GM23338 (cell line): ENCODE results near the gene SQSTM1. TPM values are rescaled to one million over a fixed set of nuclear protein-coding genes. Genes with fewer than 3 reads are reported as not detected.

Experiments
- ATAC-seq: fragments of 200-7000 bp; cut with Tn5 transposase; 3 replicates; pipeline ENCODE4 v1.9.1; 2020
- DNase-seq: peaks from one replicate; pipeline ENCODE4 v3.0.0-alpha.2; 2015; ENCODE audit warnings: low spot score
- H2AFZ ChIP-seq: fragments of 200-600 bp; sonication (generic); 2 replicates; pipeline ENCODE4 v1.8.0; 2016; ENCODE audit warnings: antibody characterized with exemption, mild to moderate bottlenecking, moderate library complexity
- H3F3A ChIP-seq: fragments of 200-600 bp; sonication (generic); replicated peaks from 2 replicates; pipeline ENCODE4 v1.8.0; 2017; ENCODE audit warnings: antibody characterized with exemption, mixed run types, low read depth
- H3K27ac ChIP-seq: fragments of 200-600 bp; sonication (generic); 2 replicates; pipeline ENCODE4 v1.6.1; 2016; ENCODE audit warnings: low read depth
- H3K27me3 ChIP-seq: fragments of 200-600 bp; sonication (generic); 2 replicates; pipeline ENCODE4 v1.8.0; 2016; ENCODE audit warnings: mild to moderate bottlenecking, mixed run types, moderate library complexity; ENCODE audit not compliant: insufficient read depth
- H3K36me3 ChIP-seq: fragments of 200-600 bp; sonication (generic); 2 replicates; pipeline ENCODE4 v1.8.0; 2016; ENCODE audit warnings: mild to moderate bottlenecking; ENCODE audit not compliant: insufficient read depth
- H3K4me1 ChIP-seq: fragments of 200-600 bp; sonication (generic); 2 replicates; pipeline ENCODE4 v1.8.0; 2016; ENCODE audit warnings: mild to moderate bottlenecking, moderate library complexity; ENCODE audit not compliant: insufficient read depth
- H3K4me2 ChIP-seq: fragments of 200-600 bp; sonication (generic); 2 replicates; pipeline ENCODE4 v1.7.1; 2017; ENCODE audit warnings: mixed run types
- H3K4me3 ChIP-seq: fragments of 200-600 bp; sonication (generic); 2 replicates; pipeline ENCODE4 v1.6.1; 2016; ENCODE audit warnings: mixed run types
- H3K79me2 ChIP-seq: fragments of 200-600 bp; sonication (generic); replicated peaks from 2 replicates; pipeline ENCODE4 v1.8.0; 2017; ENCODE audit warnings: mild to moderate bottlenecking; ENCODE audit not compliant: insufficient read depth
- H3K9me2 ChIP-seq: fragments of 200-600 bp; sonication (generic); 2 replicates; pipeline ENCODE4 v1.8.0; 2017; ENCODE audit not compliant: insufficient read depth
- H4K20me1 ChIP-seq: fragments of 200-600 bp; sonication (generic); replicated peaks from 2 replicates; pipeline ENCODE4 v1.8.0; 2017; ENCODE audit warnings: mild to moderate bottlenecking; ENCODE audit not compliant: insufficient read depth
- H3K27ac Mint-ChIP-seq: 2 replicates; pipeline ENCODE4 v1.8.0; 2020; ENCODE audit warnings: inconsistent platforms, mild to moderate bottlenecking, moderate library complexity, mixed read lengths
- H3K27me3 Mint-ChIP-seq: 3 replicates; pipeline ENCODE4 v1.8.0; 2022; ENCODE audit warnings: low read depth, mild to moderate bottlenecking, moderate library complexity, mixed read lengths, inconsistent platforms; ENCODE audit not compliant: insufficient read depth, poor library complexity
- H3K36me3 Mint-ChIP-seq: 3 replicates; pipeline ENCODE4 v1.8.0; 2021; ENCODE audit warnings: low read depth, mild to moderate bottlenecking, inconsistent platforms, moderate library complexity, mixed read lengths
- H3K4me1 Mint-ChIP-seq: 3 replicates; pipeline ENCODE4 v1.8.0; 2020; ENCODE audit warnings: mild to moderate bottlenecking, inconsistent platforms, mixed read lengths
- H3K4me3 Mint-ChIP-seq: 3 replicates; pipeline ENCODE4 v1.8.0; 2021; ENCODE audit warnings: moderate library complexity, mild to moderate bottlenecking, inconsistent platforms, mixed read lengths
- H3K9me3 Mint-ChIP-seq: 3 replicates; pipeline ENCODE4 v1.8.0; 2020; ENCODE audit warnings: moderate library complexity, mild to moderate bottlenecking, inconsistent platforms, mixed read lengths
- CREB1 ChIP-seq: fragments of 250-450 bp; sonication (Bioruptor Pico); IDR thresholded peaks from 2 replicates; pipeline ENCODE4 v1.5.0; 2020; ENCODE audit warnings: low read depth, mild to moderate bottlenecking, moderate library complexity
- EZH2 ChIP-seq: fragments of 200-600 bp; sonication (generic); IDR thresholded peaks from one replicate; pipeline ENCODE4 v1.8.0; 2017; ENCODE audit warnings: antibody characterized with exemption, mild to moderate bottlenecking, low read depth; ENCODE audit not compliant: unreplicated experiment
- POLR2AphosphoS5 ChIP-seq: IDR thresholded peaks from 2 replicates; pipeline ENCODE4 v1.6.1; 2016; ENCODE audit warnings: antibody characterized with exemption, low read depth
- STAT1 ChIP-seq: IDR thresholded peaks from one replicate; pipeline ENCODE4 v1.6.1; 2016; ENCODE audit warnings: antibody characterized with exemption; ENCODE audit not compliant: unreplicated experiment
- ZNF114 ChIP-seq: fragments of 250-450 bp; sonication (Bioruptor Pico); IDR thresholded peaks from 2 replicates; pipeline ENCODE4 v1.5.0; 2020; ENCODE audit warnings: mild to moderate bottlenecking, moderate library complexity
- ZNF331 ChIP-seq: fragments of 250-450 bp; sonication (Bioruptor Pico); IDR thresholded peaks from 2 replicates; pipeline ENCODE4 v1.5.0; 2020; ENCODE audit warnings: low read depth, mild to moderate bottlenecking, moderate library complexity
- polyA plus RNA-seq: library from polyadenylated mRNA; unstranded; fragments of >200 nt; fragmentation: Nextera tagmentation; extraction: Ambion mirVana; gene quantifications from 2 replicates; pipeline ENCODE4 v1.2.1, GENCODE V29; 2016
- total RNA-seq: library from RNA; depleted of rRNA; stranded (reverse); fragments of >200 nt; shearing (Covaris generic); gene quantifications from 2 replicates; pipeline ENCODE4 v1.2.3, GENCODE V29; 2014
- TF ChIP-seq, protein P1 (sequence below): fragments of 250-450 bp; sonication (Bioruptor Pico); IDR thresholded peaks from 2 replicates; pipeline ENCODE4 v1.5.0; 2020; ENCODE audit warnings: mild to moderate bottlenecking, moderate library complexity
- TF ChIP-seq, protein P2 (sequence below): IDR thresholded peaks from 2 replicates; pipeline ENCODE4 v1.6.1; 2016; ENCODE audit warnings: antibody characterized with exemption
- TF ChIP-seq, protein P3 (sequence below), 2 experiments: fragments of 200-600 bp in 1 of 2; sonication (generic) in 1 of 2; conservative IDR thresholded peaks; 2 replicates each; pipeline versions ENCODE4 v1.5.1 to v1.6.1; 2016 to 2017; ENCODE audit warnings: antibody characterized with exemption in 2 of 2, low read depth in 2 of 2, mild to moderate bottlenecking in 2 of 2, moderate library complexity in 1 of 2
- TF ChIP-seq, protein P4 (sequence below): IDR thresholded peaks from one replicate; pipeline ENCODE4 v1.6.1; 2018; ENCODE audit warnings: antibody characterized with exemption; ENCODE audit not compliant: unreplicated experiment

Gene SQSTM1
- total and polyA plus RNA-seq, 2 experiments from 2014 or later: 58.0 to 92.6 TPM

DNA sequence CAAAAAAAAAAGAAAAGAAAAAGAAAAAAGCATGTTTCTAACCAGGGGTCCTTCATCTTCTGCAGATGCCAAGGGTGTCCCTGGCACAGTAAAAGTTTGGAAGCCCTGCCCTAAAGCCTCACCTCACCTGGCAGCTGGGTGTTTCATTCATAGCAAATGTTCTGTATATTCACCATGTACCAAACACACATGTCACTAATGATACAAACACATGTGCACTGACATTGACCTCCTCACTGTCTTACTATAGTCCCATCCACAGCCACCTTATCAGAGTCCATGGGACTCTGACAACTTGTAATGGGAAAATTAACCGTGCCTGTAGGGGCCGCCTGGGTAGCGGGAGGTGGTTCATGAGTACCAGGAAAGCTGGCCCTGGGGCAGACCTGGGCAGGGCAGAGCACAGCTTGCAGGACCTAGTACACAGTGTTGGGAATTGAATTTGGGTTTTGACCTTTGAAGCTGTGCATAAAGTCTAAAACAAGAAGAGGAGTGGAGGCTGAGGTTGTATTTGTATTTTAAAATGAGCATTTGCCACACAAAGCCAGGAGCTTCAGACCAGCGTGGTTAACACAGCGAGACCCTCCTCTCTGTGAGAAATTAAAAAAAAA is 7.6 kb upstream of the SQSTM1 start (continued):
- TF ChIP-seq, protein P1, sequence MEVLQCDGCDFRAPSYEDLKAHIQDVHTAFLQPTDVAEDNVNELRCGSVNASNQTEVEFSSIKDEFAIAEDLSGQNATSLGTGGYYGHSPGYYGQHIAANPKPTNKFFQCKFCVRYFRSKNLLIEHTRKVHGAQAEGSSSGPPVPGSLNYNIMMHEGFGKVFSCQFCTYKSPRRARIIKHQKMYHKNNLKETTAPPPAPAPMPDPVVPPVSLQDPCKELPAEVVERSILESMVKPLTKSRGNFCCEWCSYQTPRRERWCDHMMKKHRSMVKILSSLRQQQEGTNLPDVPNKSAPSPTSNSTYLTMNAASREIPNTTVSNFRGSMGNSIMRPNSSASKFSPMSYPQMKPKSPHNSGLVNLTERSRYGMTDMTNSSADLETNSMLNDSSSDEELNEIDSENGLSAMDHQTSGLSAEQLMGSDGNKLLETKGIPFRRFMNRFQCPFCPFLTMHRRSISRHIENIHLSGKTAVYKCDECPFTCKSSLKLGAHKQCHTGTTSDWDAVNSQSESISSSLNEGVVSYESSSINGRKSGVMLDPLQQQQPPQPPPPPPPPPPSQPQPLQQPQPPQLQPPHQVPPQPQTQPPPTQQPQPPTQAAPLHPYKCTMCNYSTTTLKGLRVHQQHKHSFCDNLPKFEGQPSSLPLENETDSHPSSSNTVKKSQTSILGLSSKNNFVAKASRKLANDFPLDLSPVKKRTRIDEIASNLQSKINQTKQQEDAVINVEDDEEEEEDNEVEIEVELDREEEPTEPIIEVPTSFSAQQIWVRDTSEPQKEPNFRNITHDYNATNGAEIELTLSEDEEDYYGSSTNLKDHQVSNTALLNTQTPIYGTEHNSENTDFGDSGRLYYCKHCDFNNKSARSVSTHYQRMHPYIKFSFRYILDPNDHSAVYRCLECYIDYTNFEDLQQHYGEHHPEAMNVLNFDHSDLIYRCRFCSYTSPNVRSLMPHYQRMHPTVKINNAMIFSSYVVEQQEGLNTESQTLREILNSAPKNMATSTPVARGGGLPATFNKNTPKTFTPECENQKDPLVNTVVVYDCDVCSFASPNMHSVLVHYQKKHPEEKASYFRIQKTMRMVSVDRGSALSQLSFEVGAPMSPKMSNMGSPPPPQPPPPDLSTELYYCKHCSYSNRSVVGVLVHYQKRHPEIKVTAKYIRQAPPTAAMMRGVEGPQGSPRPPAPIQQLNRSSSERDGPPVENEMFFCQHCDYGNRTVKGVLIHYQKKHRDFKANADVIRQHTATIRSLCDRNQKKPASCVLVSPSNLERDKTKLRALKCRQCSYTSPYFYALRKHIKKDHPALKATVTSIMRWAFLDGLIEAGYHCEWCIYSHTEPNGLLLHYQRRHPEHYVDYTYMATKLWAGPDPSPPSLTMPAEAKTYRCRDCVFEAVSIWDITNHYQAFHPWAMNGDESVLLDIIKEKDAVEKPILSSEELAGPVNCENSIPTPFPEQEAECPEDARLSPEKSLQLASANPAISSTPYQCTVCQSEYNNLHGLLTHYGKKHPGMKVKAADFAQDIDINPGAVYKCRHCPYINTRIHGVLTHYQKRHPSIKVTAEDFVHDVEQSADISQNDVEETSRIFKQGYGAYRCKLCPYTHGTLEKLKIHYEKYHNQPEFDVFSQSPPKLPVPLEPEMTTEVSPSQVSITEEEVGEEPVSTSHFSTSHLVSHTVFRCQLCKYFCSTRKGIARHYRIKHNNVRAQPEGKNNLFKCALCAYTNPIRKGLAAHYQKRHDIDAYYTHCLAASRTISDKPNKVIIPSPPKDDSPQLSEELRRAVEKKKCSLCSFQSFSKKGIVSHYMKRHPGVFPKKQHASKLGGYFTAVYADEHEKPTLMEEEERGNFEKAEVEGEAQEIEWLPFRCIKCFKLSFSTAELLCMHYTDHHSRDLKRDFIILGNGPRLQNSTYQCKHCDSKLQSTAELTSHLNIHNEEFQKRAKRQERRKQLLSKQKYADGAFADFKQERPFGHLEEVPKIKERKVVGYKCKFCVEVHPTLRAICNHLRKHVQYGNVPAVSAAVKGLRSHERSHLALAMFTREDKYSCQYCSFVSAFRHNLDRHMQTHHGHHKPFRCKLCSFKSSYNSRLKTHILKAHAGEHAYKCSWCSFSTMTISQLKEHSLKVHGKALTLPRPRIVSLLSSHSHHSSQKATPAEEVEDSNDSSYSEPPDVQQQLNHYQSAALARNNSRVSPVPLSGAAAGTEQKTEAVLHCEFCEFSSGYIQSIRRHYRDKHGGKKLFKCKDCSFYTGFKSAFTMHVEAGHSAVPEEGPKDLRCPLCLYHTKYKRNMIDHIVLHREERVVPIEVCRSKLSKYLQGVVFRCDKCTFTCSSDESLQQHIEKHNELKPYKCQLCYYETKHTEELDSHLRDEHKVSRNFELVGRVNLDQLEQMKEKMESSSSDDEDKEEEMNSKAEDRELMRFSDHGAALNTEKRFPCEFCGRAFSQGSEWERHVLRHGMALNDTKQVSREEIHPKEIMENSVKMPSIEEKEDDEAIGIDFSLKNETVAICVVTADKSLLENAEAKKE (CRISPR knock-in tag): no peak
- TF ChIP-seq ZNF114 (CRISPR knock-in tag) (no peak), CREB1 (no peak), STAT1 (no peak)
- TF ChIP-seq, protein P2, sequence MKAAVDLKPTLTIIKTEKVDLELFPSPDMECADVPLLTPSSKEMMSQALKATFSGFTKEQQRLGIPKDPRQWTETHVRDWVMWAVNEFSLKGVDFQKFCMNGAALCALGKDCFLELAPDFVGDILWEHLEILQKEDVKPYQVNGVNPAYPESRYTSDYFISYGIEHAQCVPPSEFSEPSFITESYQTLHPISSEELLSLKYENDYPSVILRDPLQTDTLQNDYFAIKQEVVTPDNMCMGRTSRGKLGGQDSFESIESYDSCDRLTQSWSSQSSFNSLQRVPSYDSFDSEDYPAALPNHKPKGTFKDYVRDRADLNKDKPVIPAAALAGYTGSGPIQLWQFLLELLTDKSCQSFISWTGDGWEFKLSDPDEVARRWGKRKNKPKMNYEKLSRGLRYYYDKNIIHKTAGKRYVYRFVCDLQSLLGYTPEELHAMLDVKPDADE: no peak

DNA sequence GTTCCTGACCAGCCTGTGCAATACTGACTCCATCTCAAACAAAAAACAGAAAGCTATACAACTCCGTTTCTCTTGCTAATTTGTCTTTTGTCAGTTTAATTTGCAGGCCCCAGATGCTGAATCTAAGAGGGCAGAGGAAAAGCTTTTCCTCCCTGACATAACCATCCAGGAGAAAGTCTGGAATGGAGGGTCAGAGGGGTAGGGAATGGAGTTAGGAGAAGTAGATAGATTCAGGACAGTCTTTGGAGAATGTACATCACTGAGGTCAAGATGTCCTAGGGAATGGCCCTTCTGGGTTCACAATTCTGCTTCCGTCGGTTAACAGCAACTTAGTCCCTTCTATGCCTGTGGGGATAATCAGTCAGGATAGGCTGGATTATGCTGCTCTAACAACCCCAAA is 6.6 kb upstream of the SQSTM1 start:
- DNase-seq: no peak
- H3K27ac Mint-ChIP-seq: no peak overlapping the region
- no peak overlapping the region for H3K4me3 ChIP-seq
- H3K4me2 ChIP-seq: no peak overlapping the region
- H4K20me1 ChIP-seq: no peaks in the 10 kb centered on the region; the same call in 1 of the 2 replicates
- H3K27me3 Mint-ChIP-seq: peaks cover 26% of the 10 kb centered on the region
- no peaks in the 10 kb centered on the region for H3K79me2 ChIP-seq
- peaks cover 20% of the 10 kb centered on the region for H3K4me1 ChIP-seq
- peaks cover 25% of the 10 kb centered on the region for H3K4me1 Mint-ChIP-seq
- no peak for ATAC-seq
- H3K27me3 ChIP-seq: peaks cover 12% of the 10 kb centered on the region; the same call in 1 of the 2 replicates
- peaks cover 5% of the 10 kb centered on the region; the same call in 1 of the 2 replicates for H3K36me3 ChIP-seq
- H3K4me3 Mint-ChIP-seq: no peak overlapping the region; the same call in 2 of the 3 replicates
- H3K9me2 ChIP-seq: no peaks in the 10 kb centered on the region
- H2AFZ ChIP-seq: no peak overlapping the region
- peaks cover 24% of the 10 kb centered on the region for H3F3A ChIP-seq
- H3K9me3 Mint-ChIP-seq: no peaks in the 10 kb centered on the region
- H3K27ac ChIP-seq: no peak overlapping the region
- H3K36me3 Mint-ChIP-seq: peaks cover 32% of the 10 kb centered on the region
- no peak for TF ChIP-seq EZH2
- TF ChIP-seq, protein P3, sequence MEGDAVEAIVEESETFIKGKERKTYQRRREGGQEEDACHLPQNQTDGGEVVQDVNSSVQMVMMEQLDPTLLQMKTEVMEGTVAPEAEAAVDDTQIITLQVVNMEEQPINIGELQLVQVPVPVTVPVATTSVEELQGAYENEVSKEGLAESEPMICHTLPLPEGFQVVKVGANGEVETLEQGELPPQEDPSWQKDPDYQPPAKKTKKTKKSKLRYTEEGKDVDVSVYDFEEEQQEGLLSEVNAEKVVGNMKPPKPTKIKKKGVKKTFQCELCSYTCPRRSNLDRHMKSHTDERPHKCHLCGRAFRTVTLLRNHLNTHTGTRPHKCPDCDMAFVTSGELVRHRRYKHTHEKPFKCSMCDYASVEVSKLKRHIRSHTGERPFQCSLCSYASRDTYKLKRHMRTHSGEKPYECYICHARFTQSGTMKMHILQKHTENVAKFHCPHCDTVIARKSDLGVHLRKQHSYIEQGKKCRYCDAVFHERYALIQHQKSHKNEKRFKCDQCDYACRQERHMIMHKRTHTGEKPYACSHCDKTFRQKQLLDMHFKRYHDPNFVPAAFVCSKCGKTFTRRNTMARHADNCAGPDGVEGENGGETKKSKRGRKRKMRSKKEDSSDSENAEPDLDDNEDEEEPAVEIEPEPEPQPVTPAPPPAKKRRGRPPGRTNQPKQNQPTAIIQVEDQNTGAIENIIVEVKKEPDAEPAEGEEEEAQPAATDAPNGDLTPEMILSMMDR (conservative IDR thresholded peaks at IDR 0.05; ENCODE audit: low read depth in 2 of 2): no peak
- TF ChIP-seq ZNF114 (CRISPR knock-in tag): no peak
- TF ChIP-seq, protein P4, sequence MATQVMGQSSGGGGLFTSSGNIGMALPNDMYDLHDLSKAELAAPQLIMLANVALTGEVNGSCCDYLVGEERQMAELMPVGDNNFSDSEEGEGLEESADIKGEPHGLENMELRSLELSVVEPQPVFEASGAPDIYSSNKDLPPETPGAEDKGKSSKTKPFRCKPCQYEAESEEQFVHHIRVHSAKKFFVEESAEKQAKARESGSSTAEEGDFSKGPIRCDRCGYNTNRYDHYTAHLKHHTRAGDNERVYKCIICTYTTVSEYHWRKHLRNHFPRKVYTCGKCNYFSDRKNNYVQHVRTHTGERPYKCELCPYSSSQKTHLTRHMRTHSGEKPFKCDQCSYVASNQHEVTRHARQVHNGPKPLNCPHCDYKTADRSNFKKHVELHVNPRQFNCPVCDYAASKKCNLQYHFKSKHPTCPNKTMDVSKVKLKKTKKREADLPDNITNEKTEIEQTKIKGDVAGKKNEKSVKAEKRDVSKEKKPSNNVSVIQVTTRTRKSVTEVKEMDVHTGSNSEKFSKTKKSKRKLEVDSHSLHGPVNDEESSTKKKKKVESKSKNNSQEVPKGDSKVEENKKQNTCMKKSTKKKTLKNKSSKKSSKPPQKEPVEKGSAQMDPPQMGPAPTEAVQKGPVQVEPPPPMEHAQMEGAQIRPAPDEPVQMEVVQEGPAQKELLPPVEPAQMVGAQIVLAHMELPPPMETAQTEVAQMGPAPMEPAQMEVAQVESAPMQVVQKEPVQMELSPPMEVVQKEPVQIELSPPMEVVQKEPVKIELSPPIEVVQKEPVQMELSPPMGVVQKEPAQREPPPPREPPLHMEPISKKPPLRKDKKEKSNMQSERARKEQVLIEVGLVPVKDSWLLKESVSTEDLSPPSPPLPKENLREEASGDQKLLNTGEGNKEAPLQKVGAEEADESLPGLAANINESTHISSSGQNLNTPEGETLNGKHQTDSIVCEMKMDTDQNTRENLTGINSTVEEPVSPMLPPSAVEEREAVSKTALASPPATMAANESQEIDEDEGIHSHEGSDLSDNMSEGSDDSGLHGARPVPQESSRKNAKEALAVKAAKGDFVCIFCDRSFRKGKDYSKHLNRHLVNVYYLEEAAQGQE: no peak
- TF ChIP-seq ZNF331 (CRISPR knock-in tag): no peak
- no peak for TF ChIP-seq POLR2AphosphoS5
- TF ChIP-seq, protein P2: no peak
- TF ChIP-seq CREB1: no peak
- TF ChIP-seq STAT1: no peak
